ENCODE measurements around the gene DNAH9.

DNAH9 gene

GRCh38 chr17:11719203-11719602 lies 120.9 kb downstream of the DNAH9 start:
- no peak overlapping the region for H3K4me3 ChIP-seq (ENCODE audit: low read length)

DNA sequence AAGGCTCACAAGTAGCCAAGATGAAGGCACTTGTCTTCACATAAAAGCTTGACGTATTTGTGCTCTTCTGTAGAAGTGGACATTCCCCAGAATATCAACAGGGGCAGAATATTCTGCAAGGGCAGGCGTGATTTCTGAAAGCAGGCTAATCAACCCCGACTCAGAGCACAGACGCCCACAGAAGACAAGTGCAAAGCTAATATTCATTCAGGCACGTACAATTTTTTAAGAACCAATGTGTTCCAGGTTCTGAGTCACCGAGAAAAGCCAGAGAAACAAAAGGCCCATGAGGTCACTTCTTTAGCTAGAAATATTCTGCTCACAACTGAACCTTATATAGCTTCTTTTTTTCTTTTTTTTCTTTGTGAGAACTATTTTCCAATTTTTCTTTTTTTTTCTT lies 121.6 kb downstream of the DNAH9 start:
- DNase-seq (ENCODE audit: low read depth) = no peak
- TF ChIP-seq CTCF (conservative IDR thresholded peaks at IDR 0.05; ENCODE audit: low read depth, low read length) = no peak
- no peak overlapping the region for H3K4me3 ChIP-seq (ENCODE audit: low read length)

More at GRCh38 chr17:11719203-11719602, 120.9 kb downstream of the DNAH9 start:
- DNase-seq (ENCODE audit: low read depth) = no peak
- TF ChIP-seq CTCF (conservative IDR thresholded peaks at IDR 0.05; ENCODE audit: low read depth, low read length) = no peak

DNA sequence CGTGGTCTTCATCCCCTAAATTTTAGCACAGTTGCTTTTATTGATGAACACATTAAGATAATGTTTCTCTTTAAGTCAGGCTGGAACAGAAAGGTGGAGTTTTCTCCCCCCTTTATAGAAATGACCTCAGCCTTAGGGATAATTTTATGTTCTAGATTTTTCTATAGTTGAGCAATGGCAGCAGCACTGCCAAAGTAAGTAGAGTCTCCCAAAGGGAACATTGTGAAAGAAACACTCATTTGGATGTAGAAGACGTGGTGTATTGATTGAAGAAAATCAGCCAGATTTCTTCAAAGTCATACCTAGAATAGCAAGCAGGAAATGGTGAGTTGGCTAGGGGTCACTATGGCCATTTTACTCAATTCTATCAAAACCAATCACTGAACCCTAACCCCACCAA lies 122.5 kb downstream of the DNAH9 start:
- no peak for TF ChIP-seq CTCF (conservative IDR thresholded peaks at IDR 0.05; ENCODE audit: low read depth, low read length)
- no peak overlapping the region for H3K4me3 ChIP-seq (ENCODE audit: low read length)
- no peak for DNase-seq (ENCODE audit: low read depth)

DNA sequence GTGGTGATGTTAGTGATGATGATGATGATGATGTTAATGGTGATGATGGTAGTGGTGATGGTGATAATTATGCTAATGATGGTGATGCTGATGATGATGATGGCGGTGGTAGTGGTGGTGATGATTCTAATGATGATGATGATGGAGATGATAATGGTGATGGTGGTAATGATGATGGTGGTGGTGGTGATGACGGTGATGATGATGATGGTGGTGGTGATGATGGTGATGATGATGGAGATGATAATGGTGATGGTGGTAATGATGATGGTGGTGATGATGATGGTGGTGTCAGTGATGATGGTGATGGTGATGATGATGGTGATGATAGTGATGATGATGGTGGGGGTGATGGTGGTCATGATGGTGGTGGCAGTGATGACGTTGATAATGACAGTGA lies 132.5 kb downstream of the DNAH9 start:
- no peak for DNase-seq (ENCODE audit: low read depth)
- TF ChIP-seq CTCF (conservative IDR thresholded peaks at IDR 0.05; ENCODE audit: low read depth, low read length) = no peak
- no peak overlapping the region for H3K4me3 ChIP-seq (ENCODE audit: low read length)

DNA sequence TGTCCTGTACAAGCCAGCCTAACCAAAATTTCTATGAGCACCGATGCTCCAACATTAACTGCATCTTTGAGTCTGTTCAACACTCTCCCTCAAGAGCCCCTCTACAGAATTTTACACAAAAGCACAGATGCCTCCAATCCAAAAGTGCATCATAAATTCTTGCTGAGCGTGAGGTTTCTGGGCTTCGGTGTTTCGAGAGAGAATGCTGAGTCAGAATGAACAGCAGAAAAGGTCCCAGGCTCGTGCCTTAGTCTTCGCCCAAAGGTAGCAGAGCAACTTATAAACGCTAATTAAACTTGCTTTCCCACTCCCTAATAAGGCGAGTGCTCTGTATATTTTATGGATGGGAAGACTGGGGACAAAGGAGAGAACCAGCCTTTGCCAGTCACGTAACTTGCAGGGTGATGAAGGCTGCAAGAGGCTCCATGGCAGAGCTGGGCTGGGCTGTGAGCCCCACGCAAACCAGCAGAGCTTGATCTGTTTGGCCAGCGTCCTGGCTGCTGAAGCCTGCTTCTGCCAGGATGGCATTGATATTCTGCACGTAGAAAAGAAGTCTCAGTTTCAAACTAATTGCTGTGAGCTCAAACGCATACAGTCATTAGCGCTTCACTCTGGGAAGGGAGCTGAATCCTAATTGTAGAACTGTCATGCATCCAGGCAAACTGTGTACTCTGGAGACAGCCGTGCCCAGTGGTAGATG lies 138.5 kb downstream of the DNAH9 start:
- DNase-seq (ENCODE audit: low read depth) = no peak
- TF ChIP-seq CTCF (conservative IDR thresholded peaks at IDR 0.05; ENCODE audit: low read depth, low read length) = no peak
- no peak overlapping the region for H3K4me3 ChIP-seq (ENCODE audit: low read length)

DNA sequence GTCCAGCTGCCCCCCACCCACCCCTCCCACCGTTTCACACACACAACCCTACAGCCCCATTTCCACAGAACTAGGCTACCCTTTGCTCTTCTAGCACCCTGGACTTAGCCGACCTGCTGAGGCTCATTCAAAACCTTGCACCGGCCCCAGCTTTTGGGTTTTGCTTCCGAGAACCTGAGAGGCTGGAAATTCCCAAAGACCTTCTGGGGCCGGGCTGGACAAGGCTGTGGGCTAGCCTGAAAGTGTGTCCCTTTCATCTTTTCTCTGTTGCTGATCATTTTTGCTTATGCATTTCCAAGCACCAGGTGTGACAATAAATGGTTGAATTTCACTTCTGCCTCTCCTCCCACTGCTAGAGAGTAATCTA lies 139.0 kb downstream of the DNAH9 start:
- DNase-seq (ENCODE audit: low read depth) = no peak
- H3K4me3 ChIP-seq (ENCODE audit: low read length) = no peak overlapping the region
- TF ChIP-seq CTCF (conservative IDR thresholded peaks at IDR 0.05; ENCODE audit: low read depth, low read length) = no peak

- DNase-seq (ENCODE audit: low read depth) = no peak
- H3K4me3 ChIP-seq (ENCODE audit: low read length) = no peak overlapping the region
- no peak for TF ChIP-seq CTCF (conservative IDR thresholded peaks at IDR 0.05; ENCODE audit: low read depth, low read length)
These were observed 139.9 kb downstream of the DNAH9 start for GRCh38 chr17:11738151-11738550.

All from retinal pigment epithelial cell (primary cell).